Activated CD4-positive, alpha-beta T cell treated with anti-CD3 and anti-CD28 coated beads for 1 hour (primary cell): ENCODE measurements around the gene COL2A1.
A peak's percentile ranks its signal among the peaks of the same experiment; 100 is the strongest.

Experiments
- DNase-seq: peaks from one replicate; pipeline ENCODE4 v3.0.0-alpha.2; 2020

The COL2A1 gene

DNA sequence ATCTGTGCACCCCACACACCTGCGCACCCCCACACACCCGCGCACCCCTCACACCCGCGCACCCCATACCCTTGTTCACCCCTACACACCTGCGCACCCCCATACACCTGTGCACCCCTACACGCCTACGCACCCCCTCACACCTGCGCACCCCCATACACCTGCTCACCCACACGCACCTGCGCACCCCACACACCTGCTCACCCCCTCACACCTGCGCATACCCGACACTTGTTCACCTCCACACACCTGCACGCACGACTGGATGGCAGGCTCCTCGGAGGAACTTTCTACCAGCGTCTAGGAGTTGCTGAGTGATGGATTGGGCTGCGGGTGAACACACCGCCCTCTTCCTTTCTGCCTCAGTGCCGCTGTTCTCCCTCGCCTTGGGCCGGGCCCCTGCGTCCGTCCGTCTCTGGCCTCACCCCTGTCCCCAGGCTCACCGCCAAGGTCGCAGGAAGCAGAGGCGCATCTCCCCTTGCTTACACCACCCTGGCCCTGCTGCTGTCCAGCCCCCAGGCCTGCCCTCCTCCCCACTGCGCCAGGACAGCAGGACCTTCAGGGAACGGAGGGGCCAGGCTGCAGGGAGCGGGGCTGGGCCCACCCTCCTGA lies 61.6 kb downstream of the COL2A1 start:
- DNase-seq = no peak

DNA sequence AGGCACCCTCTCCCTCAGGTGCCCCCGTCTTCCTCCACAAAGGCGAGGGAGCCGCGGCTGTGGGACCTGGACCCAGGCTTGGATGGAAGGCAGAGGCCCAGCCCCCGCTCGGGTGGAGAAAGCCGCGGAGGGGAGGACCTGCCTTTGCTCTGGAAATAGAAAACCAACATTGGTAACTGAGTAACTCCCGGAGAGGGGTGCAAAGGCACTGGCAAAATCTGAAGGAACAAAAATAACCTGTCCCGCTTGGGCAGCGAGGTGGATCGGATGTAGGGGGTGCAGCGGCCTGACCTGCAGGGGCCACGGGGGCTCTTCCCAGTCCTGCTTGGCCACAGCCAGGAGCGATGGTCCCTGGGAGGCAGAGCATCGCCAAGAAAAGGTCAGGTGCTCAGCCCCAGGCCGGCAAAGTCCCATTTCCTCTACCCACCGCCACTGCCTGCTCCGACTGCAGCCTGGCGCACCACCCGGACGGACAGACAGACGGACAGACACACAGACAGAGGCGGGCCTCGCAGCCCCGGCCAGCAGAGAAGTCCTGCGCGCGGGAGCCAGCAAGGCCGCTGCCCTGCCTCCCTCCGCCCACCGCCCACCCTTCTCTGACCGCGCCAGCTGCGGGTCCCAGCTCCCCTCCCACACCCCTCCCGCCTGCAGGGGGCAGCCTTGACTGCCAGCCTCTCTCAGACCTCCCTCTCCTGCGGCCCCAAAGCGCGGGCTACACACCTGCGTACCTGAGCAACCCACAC lies 62.2 kb downstream of the COL2A1 start:
- DNase-seq = peak; percentile 24

- no peak for DNase-seq
Observed at GRCh38 chr12:47941475-47941780, 62.8 kb downstream of the COL2A1 start.

DNA sequence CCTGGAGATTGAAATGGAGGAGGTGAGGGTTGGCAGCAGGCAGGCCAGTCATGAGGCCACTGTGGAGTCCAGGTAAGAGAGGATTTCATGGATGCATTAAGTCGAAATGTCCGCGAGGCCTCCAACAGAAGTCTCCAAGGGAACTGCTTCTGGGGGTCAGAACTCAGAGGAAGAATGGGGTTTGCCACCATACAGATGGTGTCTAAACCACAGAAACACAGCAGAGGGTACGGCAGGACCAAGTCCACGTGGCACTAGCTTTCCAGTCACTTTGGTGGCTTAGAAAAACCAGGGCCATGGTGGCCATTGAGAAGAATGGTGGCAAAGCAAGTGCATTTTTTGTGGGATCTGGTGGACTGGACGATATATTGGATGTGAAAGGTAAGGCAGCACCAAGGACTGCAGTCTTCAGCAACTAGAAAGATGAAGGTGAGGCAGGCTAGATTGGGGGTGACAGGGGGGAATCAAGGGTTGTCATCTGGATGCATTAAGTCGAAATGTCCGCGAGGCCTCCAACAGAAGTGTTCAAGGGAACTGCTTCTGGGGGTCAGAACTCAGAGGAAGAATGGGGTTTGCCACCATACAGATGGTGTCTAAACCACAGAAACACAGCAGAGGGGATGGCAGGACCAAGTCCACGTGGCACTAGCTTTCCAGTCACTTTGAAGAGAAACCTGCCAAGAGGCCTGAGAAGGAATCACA lies 63.4 kb downstream of the COL2A1 start:
- no peak for DNase-seq

GRCh38 chr12:47939009-47939601 lies 65.2 kb downstream of the COL2A1 start:
- no peak for DNase-seq

DNA sequence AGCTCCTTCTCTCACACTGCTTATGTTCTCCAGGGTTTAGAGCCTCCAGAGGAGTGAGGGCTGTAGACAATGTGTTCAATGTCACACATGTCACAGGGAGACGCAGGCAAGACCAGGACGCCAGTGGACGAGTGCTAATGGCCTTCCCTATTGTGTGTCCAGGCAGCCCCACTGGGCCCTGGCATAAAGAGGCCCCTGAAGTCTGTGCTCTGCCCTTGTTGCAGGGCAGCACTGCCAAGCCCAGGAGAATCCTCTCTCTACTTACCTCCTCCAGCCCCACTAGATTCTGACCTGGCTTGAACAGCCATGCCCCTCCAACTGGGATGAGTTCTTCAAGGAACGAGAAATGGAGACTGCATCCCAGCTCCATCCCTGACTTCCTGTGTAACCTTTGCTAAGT lies 65.7 kb downstream of the COL2A1 start:
- no peak for DNase-seq

DNA sequence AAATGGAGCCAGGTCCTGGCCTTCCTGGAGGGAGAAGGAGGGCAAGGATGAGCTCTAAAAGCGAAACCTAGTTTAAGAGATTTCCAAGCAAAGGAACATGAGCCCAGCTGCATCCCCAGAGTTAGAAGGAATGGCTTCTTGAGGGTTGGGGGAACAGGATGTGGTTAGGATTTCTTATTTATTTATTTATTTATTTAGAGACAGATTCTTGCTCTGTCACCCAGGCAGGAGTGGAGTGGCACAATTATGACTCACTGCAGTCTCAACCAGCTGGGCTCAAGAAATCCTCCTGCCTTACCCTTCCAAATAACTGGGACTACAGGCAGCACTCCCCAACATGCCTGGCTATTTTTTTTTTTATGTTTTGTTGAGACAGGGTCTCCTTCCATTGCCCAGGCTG lies 66.2 kb downstream of the COL2A1 start:
- DNase-seq = no peak

DNA sequence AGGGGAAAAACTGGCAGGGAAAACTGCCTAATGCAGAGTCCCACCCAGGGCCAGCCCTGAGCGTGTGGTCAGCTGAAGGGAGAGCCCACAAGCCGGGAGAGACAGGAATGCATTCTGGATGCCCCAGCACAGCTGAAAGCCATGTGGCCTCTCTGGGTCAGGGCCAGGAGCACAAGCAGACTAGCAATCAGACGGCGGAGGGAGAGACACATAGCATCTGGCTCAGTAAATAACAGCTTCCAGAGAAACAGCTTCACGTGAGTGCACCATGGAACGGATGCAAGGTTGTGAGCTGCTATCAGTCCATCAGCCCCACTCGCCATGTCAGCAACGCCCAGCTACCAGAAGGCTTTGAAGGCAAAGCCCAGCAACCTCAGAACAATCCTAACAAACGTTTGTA lies 69.1 kb downstream of the COL2A1 start:
- no peak for DNase-seq

DNA sequence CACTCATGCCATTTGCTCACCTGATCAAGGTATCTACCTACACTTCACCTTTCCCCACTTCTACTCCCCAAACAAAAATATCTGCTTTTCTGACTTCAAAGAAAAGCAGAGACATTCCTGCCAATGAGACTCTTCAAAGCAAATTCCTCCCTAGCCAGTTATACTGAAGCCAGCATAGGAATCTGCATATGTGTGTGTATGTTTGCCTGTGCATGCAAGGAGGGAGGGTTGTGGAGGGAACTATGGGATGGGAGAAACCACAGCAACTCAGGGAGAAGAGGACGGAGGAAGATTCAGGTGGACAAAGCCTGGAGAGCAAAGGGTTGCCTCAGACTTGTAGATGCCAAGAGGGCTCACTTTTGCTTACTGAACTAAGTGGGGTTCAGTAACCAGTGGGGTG lies 73.1 kb downstream of the COL2A1 start:
- DNase-seq = no peak

- no peak for DNase-seq
Observed at GRCh38 chr12:47930634-47931033, 73.6 kb downstream of the COL2A1 start.

DNA sequence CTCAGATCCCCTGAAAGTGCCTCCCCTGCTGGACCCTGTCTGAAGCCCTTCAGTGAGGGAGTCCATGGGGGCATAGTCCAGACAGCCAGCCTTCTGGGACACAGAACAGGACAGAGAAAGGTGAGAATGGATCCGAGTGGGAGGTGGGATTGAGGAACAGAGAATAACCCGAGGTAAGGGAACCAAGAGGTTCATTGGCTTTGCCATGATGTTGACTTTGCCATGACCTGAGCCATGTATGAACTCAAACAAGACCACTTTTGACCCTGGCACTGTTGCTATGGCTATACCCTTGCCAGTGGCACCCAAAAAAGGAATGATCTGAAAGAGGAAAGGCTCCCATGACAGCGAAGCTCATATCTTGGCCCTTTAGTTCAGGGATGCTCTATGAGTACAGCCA lies 76.9 kb downstream of the COL2A1 start:
- DNase-seq = no peak
